GM19240 (cell line): ENCODE data around the gene MTHFD2L.
"Not testable (repeated sequence)": the region's sequence is repeated elsewhere in the genome, so short reads cannot be mapped to it uniquely, and the experiment has no call there.

Experiments
- DNase-seq: peaks from one replicate; pipeline ENCODE4 v3.0.0; 2011; ENCODE audit warnings: low spot score; ENCODE audit not compliant: insufficient read length

The MTHFD2L gene

GRCh38 chr4:74157561-74158465 lies at the start of gene MTHFD2L:
TSS of gene MTHFD2L (plus strand) at chr4:74158118. CDS start at chr4:74158139, 21 bp downstream.
- DNase-seq = peak; percentile 95

DNA sequence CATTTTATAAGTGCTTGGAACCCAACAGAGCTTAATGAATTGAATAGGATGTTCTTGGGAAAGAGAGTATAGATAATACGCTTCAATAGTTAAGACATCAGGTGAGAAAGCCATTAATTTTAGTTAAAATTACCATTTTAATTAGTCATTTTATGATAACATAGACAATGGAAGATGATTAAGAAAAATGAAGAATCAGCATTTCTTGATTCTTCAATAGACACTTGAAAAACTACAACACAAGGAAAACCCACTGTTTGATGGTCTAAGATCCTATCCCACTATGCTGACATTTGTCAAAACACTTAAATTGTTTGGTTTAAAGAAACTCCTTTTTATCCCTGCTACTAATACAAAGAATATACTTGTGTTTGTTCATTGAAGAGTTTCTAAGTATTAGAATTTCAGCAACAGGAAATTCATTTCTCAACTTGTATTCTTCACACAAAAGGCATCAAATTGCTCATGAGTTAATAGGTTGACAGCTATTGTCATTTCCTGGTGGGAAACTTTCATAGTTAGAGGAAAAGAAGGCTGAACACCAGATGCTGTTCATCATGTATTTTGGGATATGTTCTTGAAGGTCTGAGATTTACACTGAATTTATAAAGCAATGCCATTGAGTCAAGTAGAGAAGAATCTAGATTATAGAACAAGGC lies 49.3 kb upstream of the MTHFD2L start:
- DNase-seq = no peak

GRCh38 chr4:74109116-74109869 lies 48.6 kb upstream of the MTHFD2L start:
- DNase-seq = no peak

DNA sequence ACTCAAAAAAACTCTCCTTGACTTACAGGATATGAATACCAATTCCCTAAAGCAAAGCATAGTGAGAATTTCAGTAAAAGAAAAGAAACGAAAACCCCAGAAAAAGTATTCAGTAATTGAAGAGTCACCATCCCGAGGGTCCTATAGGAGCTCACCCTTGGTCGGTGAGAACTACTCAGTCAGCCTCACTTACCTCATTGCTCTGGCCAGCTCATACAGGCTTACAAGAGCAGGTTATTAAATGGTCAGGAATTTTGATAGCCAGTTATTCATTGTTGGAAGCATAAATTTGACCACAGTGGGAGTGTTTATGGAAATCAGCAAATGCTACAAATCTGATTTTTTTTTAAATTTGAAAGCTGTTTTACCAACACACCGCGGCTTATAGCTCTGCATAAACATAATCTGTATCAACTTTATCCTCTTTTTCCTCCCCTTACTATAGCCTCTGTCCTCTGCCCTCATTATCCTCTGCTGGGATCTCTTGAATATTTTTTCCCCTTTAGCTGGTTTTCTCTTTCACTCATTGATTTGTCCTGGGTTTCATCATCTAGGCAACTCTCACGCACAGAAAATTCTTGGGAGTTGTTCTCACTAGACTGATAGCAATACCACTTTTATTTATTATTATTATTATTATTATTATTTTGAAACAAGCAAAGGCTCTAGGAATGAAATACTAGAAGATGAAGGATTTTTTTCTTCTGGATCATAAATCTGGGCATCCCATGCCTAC lies 47.9 kb upstream of the MTHFD2L start:
- DNase-seq = no peak

DNA sequence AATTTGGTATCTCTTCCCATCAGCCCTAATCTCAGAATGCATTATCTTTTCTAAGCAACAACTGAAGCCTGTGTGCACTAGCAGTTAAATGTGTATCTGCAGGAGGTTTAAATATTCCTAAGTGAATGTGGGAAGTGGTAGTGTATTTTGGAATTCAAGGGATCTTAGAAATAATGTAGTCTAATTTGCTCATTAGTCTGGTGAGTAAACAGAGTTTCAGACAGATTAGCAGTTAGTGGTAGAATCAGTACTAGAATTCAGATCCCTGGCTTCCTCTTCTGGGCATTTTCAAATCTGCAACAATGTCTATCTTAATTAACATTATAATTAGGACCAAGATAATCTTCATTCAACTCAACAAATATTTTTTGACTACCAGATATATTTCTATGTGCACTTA lies 47.2 kb upstream of the MTHFD2L start:
- no peak for DNase-seq

- DNase-seq = no peak
These were observed 46.5 kb upstream of the MTHFD2L start for GRCh38 chr4:74111306-74111975.

DNA sequence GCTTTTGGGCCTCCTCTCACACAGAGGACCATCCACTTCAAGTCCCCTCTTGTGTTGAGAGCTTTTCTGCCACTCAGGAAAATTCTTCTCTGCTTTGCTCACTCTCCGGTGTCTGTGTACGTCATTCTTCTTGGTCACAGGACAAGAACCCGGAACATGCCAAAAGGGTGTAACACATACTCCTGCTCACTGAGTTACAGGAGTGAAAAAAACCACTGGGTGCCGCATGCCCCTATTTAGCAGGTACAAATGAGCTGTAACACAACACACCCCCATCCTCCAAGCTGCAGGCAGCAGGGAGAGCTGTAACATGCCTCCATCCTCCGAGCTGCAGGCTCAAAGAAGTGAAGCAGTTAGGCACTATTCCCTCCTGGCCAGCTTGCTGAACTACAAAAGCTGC lies 45.9 kb upstream of the MTHFD2L start:
- no peak for DNase-seq

GRCh38 chr4:74112399-74113105 lies 45.4 kb upstream of the MTHFD2L start:
- no peak for DNase-seq

DNA sequence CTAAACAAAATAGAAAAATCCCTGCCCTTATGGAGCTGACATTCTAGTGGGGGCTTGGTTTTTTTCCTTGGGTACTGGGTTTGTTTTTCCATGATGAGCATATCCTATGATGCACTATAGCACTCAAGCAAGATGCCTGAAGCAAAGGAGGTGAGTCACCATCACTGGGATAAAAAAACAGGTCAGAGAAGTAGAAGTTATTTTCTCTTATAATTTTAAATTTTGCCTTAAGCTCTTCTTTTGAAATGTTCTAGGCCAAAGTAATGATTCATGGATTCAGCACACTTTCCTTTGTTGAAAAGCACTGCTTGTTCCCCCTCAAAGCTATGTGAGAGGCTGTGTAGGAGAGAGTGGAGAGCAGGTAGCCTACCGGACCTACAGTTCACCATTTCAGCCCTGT lies 43.7 kb upstream of the MTHFD2L start:
- DNase-seq = no peak

DNA sequence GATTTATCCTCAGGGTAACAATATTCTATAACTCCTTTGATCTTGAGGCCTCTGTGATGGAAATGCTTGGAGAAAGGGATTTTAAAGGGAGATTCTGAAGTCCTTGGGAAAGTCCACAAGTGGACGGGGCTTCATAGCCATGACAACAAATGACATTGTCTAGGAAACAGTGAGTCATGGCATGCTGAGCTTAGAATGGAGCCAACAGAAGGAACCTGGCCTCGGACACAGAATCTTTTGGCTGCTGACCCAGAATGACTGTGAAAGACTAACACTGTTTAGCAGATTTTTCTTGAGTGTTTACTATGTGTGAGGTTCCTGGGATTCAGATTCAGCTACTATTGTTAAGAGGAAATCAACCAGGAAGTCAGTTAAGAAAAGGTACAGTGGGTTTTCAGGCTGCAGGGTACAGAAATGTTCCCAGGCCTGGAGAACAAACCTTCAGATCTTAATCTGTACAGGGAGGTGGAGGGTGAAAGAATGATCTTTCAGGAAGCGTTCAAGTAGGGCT lies 40.8 kb upstream of the MTHFD2L start:
- no peak for DNase-seq

GRCh38 chr4:74118600-74119338 lies 39.1 kb upstream of the MTHFD2L start:
- DNase-seq = no peak

GRCh38 chr4:74120086-74120485 lies 37.8 kb upstream of the MTHFD2L start:
- DNase-seq = no peak

DNA sequence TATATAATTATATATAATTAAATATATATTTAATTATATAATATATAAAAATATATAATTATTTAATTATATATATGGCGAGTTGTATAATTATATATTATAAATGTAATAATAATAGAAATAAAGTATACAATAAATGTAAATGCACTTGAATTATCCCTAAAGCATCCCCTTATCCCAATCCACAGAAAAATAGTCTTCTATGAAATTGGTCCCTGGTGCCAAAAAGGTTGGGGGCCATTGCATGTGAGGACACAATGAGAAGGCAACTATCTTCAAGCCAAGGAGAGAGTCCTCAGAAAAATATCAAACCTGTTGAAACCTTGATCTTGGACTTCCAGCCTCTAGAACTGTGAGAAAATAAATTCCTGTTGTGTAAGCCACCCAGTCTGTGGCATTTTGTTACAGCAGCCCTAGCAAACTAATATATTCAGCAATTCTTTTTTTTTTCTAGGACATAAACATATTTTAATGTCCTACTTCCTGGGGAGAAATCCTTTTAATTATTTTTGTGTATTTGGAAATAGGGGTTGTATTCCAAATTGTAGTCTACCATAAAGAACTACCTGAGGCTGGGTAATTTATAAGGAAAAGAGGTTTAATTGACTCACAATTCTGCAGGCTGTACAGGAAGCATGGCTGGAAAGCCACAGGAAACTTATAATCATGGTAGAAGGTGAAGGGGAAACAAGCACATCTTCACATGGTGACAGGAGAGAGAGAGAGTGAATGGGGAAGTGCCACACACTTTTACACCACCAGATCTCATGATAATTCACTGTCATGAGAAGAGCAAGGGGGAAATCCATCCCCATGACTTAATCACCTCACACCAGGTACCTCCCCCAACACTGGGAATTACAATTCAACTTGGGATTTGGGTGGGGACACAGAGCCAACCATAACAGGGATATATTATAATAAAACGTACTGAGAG lies 36.0 kb upstream of the MTHFD2L start:
- DNase-seq = no peak

DNA sequence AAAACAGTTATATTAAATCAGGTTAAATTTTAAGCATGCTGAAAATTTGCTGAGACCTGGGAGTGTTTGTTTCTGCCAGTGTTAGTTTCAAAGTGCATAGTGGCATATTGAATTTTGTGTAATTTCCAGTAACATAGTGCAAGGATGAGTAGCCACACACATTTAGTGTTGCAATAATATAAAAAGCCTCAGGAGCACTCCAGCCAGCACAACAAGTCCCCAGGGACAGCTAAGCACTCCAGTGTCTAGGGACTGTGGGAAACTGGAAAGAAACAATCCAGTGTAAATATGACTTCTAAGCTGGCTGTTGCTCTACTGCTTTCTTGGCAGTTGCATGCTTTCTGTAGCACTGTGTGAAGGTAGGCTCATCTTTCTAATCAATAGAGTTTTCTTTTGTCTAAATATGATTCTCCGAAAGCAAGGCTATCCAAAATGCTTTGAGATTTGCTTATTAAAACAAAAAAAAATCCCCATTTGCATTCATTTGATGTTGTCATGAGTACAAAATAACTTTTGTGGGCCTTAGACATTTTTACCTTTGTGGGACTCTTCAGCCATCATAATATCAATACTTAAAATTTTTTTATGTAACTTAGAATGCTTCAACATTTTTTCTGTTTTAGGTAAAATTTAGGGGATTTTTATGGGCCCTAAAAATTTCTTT lies 34.7 kb upstream of the MTHFD2L start:
- no peak for DNase-seq

GRCh38 chr4:74125029-74125428 lies 32.9 kb upstream of the MTHFD2L start:
- no peak for DNase-seq

GRCh38 chr4:74127745-74128144 lies 30.2 kb upstream of the MTHFD2L start:
- no peak for DNase-seq

DNA sequence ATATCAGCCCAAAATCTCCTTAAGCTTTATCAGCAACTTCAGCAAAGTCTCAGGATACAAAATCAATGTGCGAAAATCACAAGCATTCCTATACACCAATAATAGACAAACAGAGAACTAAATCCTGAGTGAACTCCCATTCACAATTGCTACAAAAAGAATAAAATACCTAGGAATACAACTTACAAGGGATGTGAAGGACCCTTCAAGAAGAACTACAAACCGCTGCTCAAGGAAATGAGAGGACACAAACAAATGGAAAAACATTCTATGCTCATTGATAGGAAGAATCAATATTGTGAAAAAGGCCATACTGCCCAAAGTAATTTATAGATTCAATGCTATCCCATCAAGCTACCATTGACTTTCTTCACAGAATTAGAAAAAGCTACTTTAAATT lies 27.1 kb upstream of the MTHFD2L start:
- DNase-seq = not testable (repeated sequence)

DNA sequence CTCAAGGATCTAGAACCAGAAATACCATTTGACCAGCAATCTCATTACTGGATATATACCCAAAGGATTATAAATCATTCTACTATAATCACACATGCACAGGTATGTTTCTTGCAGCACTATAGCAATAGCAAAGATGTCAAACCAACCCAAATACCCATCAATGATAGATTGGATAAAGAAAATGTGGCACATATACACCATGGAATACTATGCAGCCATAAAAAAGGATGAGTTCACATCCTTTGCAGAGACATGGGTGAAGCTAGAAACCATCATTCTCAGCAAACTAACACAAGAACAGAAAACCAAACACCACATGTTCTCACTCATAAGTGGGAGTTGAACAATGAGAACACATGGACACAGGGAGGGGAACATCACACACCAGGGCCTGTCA lies 25.7 kb upstream of the MTHFD2L start:
- not testable (repeated sequence) for DNase-seq
